Lower lobe of right lung (tissue), 2 donors: ENCODE data around the gene PABPN1. TPM values are rescaled to one million over a fixed set of nuclear protein-coding genes. Genes with fewer than 3 reads are reported as not detected.
A peak's percentile ranks its signal among the peaks of the same experiment; 100 is the strongest.

Source experiments
- ATAC-seq, 2 donors: fragments of 200-7000 bp; cut with Tn5 transposase; one replicate each; pipeline ENCODE4 v1.9.1; 2020 to 2022; ENCODE audit warnings: mild to moderate bottlenecking in 2 of 2, moderate library complexity in 2 of 2
- DNase-seq: peaks from one replicate; pipeline ENCODE4 v3.0.0-alpha.2; 2020
- H3K27ac ChIP-seq: fragments of 200-600 bp; one replicate; pipeline ENCODE4 v1.8.0; 2022
- H3K27me3 ChIP-seq: fragments of 200-600 bp; one replicate; pipeline ENCODE4 v1.8.0; 2022; ENCODE audit warnings: low read depth
- H3K36me3 ChIP-seq: fragments of 200-600 bp; one replicate; pipeline ENCODE4 v1.8.0; 2022; ENCODE audit warnings: mild to moderate bottlenecking
- H3K4me1 ChIP-seq: fragments of 200-600 bp; one replicate; pipeline ENCODE4 v1.8.0; 2022
- H3K4me3 ChIP-seq: fragments of 200-600 bp; one replicate; pipeline ENCODE4 v1.8.0; 2022; ENCODE audit warnings: mild to moderate bottlenecking
- H3K9me3 ChIP-seq: fragments of 200-600 bp; one replicate; pipeline ENCODE4 v1.8.0; 2022
- intact Hi-C: fragments of 100-400 bp; cut with DNase I; formaldehyde crosslinking; loops from one replicate; pipeline ENCODE4 v1.11.0; 2022
- total RNA-seq: library from RNA; stranded (reverse); fragmentation: NEBNext Ultra II Directional; extraction: Animal tissue kit (Norgen Biotek cat#: 25700); gene quantifications from one replicate; pipeline ENCODE4 v1.2.1, GENCODE V29; 2021
- TF ChIP-seq, protein P1 (sequence below): fragments of 200-600 bp; IDR thresholded peaks from one replicate; pipeline ENCODE4 v1.8.0; 2022; ENCODE audit warnings: antibody characterized with exemption, mild to moderate bottlenecking
- donor health status: DM: no; HTN: yes; CAD: no; lungs with severe emphysema.

PABPN1 gene
- total RNA-seq, 1 donor from 2014 or later, result 122 TPM

DNA sequence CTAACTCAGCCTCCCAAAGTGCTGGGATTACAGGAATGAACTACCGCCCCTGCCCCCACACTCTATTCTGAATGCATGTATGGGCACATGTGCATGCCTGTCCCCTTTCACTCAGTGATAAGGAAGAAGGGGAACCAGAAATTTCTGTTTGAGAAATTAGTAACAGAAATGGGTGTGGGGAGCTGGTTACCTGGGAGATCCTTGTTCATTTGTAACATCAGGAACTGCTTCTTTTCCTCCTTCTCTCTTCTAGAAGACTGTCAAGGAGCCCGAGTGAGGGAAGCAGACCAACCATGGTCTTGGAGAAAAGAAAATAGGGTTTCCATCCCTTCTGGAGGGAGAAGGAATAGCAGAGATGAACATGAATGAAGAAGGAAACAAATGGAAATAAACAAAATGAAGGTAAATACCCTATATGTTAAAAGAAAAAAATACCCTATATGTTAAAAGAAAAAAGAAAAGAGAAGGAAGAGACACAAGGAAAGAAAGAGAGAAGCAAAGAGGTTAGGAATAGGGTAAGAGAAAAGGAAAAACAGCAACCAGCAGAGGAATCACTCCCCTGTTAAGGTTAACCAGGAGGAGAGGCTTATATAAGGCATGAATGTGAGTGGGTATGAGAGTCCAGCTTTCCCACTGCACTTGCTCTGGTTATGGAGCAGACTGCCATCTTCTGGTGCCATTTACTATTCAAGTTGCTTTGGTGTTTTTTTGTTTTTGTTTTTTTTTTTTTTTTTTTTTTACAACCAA lies 21.9 kb upstream of the PABPN1 start:
- Histone ChIP-seq H3K36me3 (peaks cover 23% of the 10 kb centered on the region), H3K9me3 (no peaks in the 10 kb centered on the region), H3K27ac (peak overlapping the region; percentile 96), H3K4me3 (no peak overlapping the region), H3K4me1 (peaks cover 43% of the 10 kb centered on the region), H3K27me3 (no peaks in the 10 kb centered on the region)
- intact Hi-C loops, result no loop called here
- ATAC-seq (no peak), DNase-seq (no peak)
- TF ChIP-seq, protein P1, sequence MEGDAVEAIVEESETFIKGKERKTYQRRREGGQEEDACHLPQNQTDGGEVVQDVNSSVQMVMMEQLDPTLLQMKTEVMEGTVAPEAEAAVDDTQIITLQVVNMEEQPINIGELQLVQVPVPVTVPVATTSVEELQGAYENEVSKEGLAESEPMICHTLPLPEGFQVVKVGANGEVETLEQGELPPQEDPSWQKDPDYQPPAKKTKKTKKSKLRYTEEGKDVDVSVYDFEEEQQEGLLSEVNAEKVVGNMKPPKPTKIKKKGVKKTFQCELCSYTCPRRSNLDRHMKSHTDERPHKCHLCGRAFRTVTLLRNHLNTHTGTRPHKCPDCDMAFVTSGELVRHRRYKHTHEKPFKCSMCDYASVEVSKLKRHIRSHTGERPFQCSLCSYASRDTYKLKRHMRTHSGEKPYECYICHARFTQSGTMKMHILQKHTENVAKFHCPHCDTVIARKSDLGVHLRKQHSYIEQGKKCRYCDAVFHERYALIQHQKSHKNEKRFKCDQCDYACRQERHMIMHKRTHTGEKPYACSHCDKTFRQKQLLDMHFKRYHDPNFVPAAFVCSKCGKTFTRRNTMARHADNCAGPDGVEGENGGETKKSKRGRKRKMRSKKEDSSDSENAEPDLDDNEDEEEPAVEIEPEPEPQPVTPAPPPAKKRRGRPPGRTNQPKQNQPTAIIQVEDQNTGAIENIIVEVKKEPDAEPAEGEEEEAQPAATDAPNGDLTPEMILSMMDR, result peak; percentile 12

DNA sequence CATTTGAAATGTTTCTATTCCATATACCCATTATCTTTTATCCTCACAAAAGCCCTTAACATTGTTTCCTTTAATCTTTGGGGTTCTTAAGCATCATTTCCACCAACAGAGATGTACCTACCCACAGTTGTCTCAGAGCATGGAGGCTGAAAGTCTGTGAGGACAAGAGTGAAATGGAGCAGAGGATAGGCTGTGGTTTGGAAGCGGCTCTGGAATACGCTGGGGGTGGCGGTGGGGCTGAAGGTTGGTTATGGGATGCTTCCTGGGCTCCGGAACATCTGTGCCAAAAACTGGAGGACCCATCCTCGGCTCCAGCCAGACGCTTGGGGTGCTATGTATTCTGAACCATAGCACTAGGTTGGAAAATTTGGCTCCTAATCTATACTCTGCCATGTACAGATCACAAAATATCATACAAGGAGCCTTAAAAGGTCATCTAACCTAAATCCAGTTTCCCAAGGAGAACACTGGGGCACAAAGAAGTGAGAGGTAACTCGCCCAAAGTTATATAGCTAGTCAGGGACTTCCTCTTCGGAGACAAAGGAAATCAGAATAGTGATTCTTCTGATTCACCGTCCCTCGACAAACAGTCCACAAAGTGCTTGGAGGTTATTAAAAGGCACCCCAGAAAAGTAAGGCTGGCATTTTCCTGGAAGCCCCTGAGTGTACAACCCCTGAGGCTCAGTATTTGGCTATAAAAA lies 21.1 kb upstream of the PABPN1 start:
- H3K27ac ChIP-seq, result peak overlapping the region; percentile 96
- TF ChIP-seq, protein P1, result no peak
- H3K4me1 ChIP-seq, result peaks cover 35% of the 10 kb centered on the region
- ATAC-seq (no peak), DNase-seq (no peak)
- no peaks in the 10 kb centered on the region for H3K27me3 ChIP-seq
- peak overlapping the region; percentile 78 for H3K4me3 ChIP-seq
- H3K9me3 ChIP-seq, result no peaks in the 10 kb centered on the region
- intact Hi-C loops, result no loop called here
- H3K36me3 ChIP-seq, result peaks cover 23% of the 10 kb centered on the region

DNA sequence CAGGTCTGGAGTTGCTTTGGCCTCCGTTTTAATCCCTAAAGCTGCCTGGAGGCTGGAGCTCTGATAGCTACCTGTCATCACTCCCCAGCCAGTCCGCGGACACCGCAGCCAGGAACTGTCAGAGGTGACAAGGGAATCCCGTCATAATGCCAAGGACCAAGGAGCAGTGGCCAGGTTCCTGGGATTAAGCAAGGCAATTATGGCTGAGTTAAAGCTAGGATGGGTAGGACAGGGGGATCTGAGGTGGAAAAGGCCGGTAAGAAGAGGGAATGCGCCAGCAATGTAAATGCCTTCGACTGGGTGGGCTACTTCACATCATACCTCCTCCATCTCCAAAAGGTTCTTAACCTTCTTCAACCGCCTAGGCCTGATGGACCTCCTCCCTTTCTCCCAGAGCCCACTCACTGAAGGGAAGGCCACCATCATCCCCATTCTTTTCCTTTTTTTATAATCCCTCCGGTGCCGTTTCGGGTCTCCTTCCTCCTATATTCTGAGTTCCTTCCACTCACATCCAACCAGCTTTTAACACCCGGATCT lies 20.5 kb upstream of the PABPN1 start:
- no peak for DNase-seq
- intact Hi-C loops, result no loop called here
- H3K27ac ChIP-seq, result peak overlapping the region; percentile 96
- TF ChIP-seq, protein P1, result no peak
- H3K27me3 ChIP-seq, result no peaks in the 10 kb centered on the region
- peaks cover 23% of the 10 kb centered on the region for H3K36me3 ChIP-seq
- ATAC-seq, result no peak
- H3K4me3 ChIP-seq, result peak overlapping the region; percentile 78
- H3K9me3 ChIP-seq, result no peaks in the 10 kb centered on the region
- H3K4me1 ChIP-seq, result peaks cover 38% of the 10 kb centered on the region

DNA sequence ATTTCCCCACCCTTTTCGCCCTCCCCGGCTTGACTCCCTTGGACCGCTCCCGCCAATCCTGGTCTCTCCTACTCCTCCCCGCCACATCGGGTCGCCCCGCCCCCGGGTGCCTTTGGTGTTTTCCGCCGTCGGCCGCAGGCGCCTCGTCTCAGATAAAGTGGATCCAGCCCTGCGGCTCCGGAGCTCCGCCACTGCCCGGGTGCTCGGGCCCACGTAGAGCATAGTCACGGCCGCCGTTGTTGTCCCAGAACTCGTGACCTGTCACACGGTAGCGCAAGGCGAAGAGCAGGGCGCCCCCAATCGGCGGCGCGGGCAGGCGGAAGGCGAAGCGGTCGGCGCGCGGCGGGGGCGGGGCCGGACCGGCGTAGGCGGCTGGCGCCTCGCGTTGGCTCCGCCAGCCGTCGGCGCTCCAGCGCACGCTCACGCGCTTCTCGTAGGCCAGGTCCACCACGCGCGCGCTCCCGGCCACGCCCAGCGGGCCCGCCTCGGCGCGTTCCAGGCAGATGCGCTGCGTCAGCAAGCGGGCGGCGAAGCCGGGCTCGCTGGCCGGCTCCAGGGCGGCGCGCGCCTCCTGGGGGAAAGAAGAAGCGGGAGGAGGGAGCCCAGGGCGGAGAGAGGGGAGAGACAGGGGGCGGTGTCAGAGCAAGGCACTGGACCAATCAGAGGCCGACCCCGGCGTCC lies 19.8 kb upstream of the PABPN1 start:
- TF ChIP-seq, protein P1, result peak; percentile 79
- Histone ChIP-seq H3K27ac (peak overlapping the region; percentile 96), H3K4me3 (peak overlapping the region; percentile 78), H3K36me3 (peaks cover 21% of the 10 kb centered on the region), H3K27me3 (no peaks in the 10 kb centered on the region), H3K9me3 (no peaks in the 10 kb centered on the region), H3K4me1 (peaks cover 45% of the 10 kb centered on the region)
- peak; percentile 92 to 94 for ATAC-seq
- DNase-seq, result peak; percentile 99
- intact Hi-C loops, result no loop called here

DNA sequence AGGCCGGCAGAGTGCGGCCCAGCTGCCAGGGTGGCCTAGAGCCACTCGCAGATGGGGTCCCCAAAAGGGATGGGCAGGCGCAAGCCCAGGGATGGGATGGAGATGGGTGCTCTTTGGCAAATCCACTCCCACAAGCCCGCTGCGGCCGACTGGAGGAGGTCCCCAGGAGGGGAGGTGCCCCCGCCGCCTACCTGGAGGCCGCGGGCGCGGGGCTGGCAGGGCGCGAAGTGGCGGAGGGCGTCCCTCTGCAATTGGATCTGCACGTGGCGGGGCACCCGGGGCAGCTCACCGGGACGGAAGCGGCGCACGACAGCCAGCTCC lies 19.3 kb upstream of the PABPN1 start:
- Histone ChIP-seq H3K27me3 (no peaks in the 10 kb centered on the region), H3K4me1 (peaks cover 45% of the 10 kb centered on the region), H3K27ac (peak overlapping the region; percentile 96), H3K9me3 (no peaks in the 10 kb centered on the region), H3K4me3 (peak overlapping the region; percentile 78), H3K36me3 (peaks cover 16% of the 10 kb centered on the region)
- intact Hi-C loops, result no loop called here
- DNase-seq, result no peak
- TF ChIP-seq, protein P1, result no peak
- peak; percentile 15 to 17 for ATAC-seq
